ENCODE measurements around the gene GPX8. TPM values are rescaled to one million over a fixed set of nuclear protein-coding genes. Genes with fewer than 3 reads are reported as not detected.
A peak's percentile ranks its signal among the peaks of the same experiment; 100 is the strongest.

The GPX8 gene
- total and polyA plus RNA-seq, 2 donors from 2014 or later: 13.5 to 29.7 TPM

- peak; percentile 60 for FAIRE-seq
- no peak overlapping the region for H3K27ac ChIP-seq (ENCODE audit: low read depth in 2 of 2, low read length in 2 of 2)
- peak in 4 of 5 donors; percentile 69 to 96 (median 82) for DNase-seq
- H3K27me3 ChIP-seq (ENCODE audit: control insufficient read depth, insufficient read depth, low read length): peaks cover 33% of the 10 kb centered on the region
- peaks cover 0 to 12% (median 3%) of the 10 kb centered on the region in 3 donors for H3K4me1 ChIP-seq (ENCODE audit: control insufficient read depth in 2 of 3, insufficient read depth in 2 of 3, low read depth in 1 of 3, low read length in 3 of 3)
- peak overlapping the region in 2 of 3 donors; percentile 41 to 64 for H3K4me3 ChIP-seq (ENCODE audit: low read length in 3 of 3)
- intact Hi-C loops (cut with DNase I): no loop called here
- peak overlapping the region in 1 of 3 donors; percentile 27 for H3K9ac ChIP-seq (ENCODE audit: low read length in 3 of 3)
- peak; percentile 83 for TF ChIP-seq CTCF (IDR thresholded peaks at IDR 0.05; ENCODE audit: borderline replicate concordance, extremely low read depth, insufficient read depth)
- H3K36me3 ChIP-seq (ENCODE audit: control insufficient read depth in 2 of 3, insufficient read depth in 3 of 3, low read length in 3 of 3): no peaks in the 10 kb centered on the region
- H3K9me3 ChIP-seq (ENCODE audit: control insufficient read depth in 2 of 3, insufficient read depth in 1 of 3, low read length in 3 of 3): no peaks in the 10 kb centered on the region
These were observed 12.3 kb downstream of the GPX8 start for GRCh38 chr5:55172051-55172899.

GRCh38 chr5:55172937-55173686 is 13.1 kb downstream of the GPX8 start, which contains the start of gene CDC20B:
TSS of gene CDC20B (minus strand) at chr5:55173177. CDS start at chr5:55173000, 177 bp downstream.
- no peak for TF ChIP-seq CTCF (IDR thresholded peaks at IDR 0.05; ENCODE audit: borderline replicate concordance, extremely low read depth, insufficient read depth)
- intact Hi-C loops (cut with DNase I): no loop called here
- no peaks in the 10 kb centered on the region for H3K36me3 ChIP-seq (ENCODE audit: control insufficient read depth in 2 of 3, insufficient read depth in 3 of 3, low read length in 3 of 3)
- H3K9me3 ChIP-seq (ENCODE audit: control insufficient read depth in 2 of 3, insufficient read depth in 1 of 3, low read length in 3 of 3): no peaks in the 10 kb centered on the region
- H3K27me3 ChIP-seq (ENCODE audit: control insufficient read depth, insufficient read depth, low read length): peaks cover 37% of the 10 kb centered on the region
- FAIRE-seq (no peak), DNase-seq (peak; percentile 74 to 92 (median 85))
- H3K4me3 ChIP-seq (ENCODE audit: low read length in 3 of 3): peak within 1 kb of the TSS; percentile 59 to 64 (median 64)
- H3K9ac ChIP-seq (ENCODE audit: low read length in 3 of 3): peak within 1 kb of the TSS in 1 of 3 donors; percentile 38
- H3K27ac ChIP-seq (ENCODE audit: low read depth in 2 of 2, low read length in 2 of 2): no peak within 1 kb of the TSS
- H3K4me1 ChIP-seq (ENCODE audit: control insufficient read depth in 2 of 3, insufficient read depth in 2 of 3, low read depth in 1 of 3, low read length in 3 of 3): peaks cover 0 to 12% (median 3%) of the 10 kb centered on the region in 3 donors

- Histone ChIP-seq H3K9ac (ENCODE audit: low read length in 3 of 3) (peak overlapping the region in 1 of 3 donors; percentile 38), H3K9me3 (ENCODE audit: control insufficient read depth in 2 of 3, insufficient read depth in 1 of 3, low read length in 3 of 3) (no peaks in the 10 kb centered on the region), H3K27me3 (ENCODE audit: control insufficient read depth, insufficient read depth, low read length) (peaks cover 39% of the 10 kb centered on the region), H3K36me3 (ENCODE audit: control insufficient read depth in 2 of 3, insufficient read depth in 3 of 3, low read length in 3 of 3) (no peaks in the 10 kb centered on the region), H3K27ac (ENCODE audit: low read depth in 2 of 2, low read length in 2 of 2) (no peak overlapping the region), H3K4me3 (ENCODE audit: low read length in 3 of 3) (peak overlapping the region; percentile 58 to 64 (median 59)), H3K4me1 (ENCODE audit: control insufficient read depth in 2 of 3, insufficient read depth in 2 of 3, low read depth in 1 of 3, low read length in 3 of 3) (peaks cover 0 to 12% (median 3%) of the 10 kb centered on the region in 3 donors)
- FAIRE-seq: no peak
- intact Hi-C loops (cut with DNase I): no loop called here
- DNase-seq: no peak
- TF ChIP-seq CTCF (IDR thresholded peaks at IDR 0.05; ENCODE audit: borderline replicate concordance, extremely low read depth, insufficient read depth): no peak
These were observed 13.8 kb downstream of the GPX8 start for GRCh38 chr5:55173687-55174230.

Data from kidney (tissue), 14 donors.